ENCODE data around the gene VSTM2B. TPM values are rescaled to one million over a fixed set of nuclear protein-coding genes. Genes with fewer than 3 reads are reported as not detected.

Gene VSTM2B
- total and polyA plus RNA-seq, 2 experiments from 2014 or later: 0.47 to 1.1 TPM

GRCh38 chr19:29612121-29612520 lies 86.3 kb downstream of the VSTM2B start:
- Histone ChIP-seq H2AFZ (no peak overlapping the region), H3K27me3 (no peaks in the 10 kb centered on the region), H3K9me3 (ENCODE audit: low read depth) (no peaks in the 10 kb centered on the region), H3K9me2 (replicated peaks; ENCODE audit: insufficient read depth) (no peaks in the 10 kb centered on the region), H3K79me2 (peaks cover 2% of the 10 kb centered on the region), H3K4me3 (no peak overlapping the region), H3K36me3 (replicated peaks; ENCODE audit: insufficient read depth, low read depth) (no peaks in the 10 kb centered on the region), H3K4me2 (no peak overlapping the region), H3K4me1 (ENCODE audit: insufficient read depth) (no peaks in the 10 kb centered on the region), H3K27ac (no peak overlapping the region), H4K20me1 (ENCODE audit: insufficient read depth, poor library complexity, severe bottlenecking) (no peaks in the 10 kb centered on the region)
- DNase-seq (ENCODE audit: low spot score): no peak
- WGBS (ENCODE audit: low lambda C conversion rate, missing lambda C conversion rate): 96% methylated on average over 9 of the region's 9 CpGs
- TF ChIP-seq EZH2 (IDR thresholded peaks at IDR 0.05; ENCODE audit: borderline replicate concordance) (no peak), EZH2phosphoT487 (IDR thresholded peaks at IDR 0.05; ENCODE audit: low read depth, severe bottlenecking, unreplicated experiment) (no peak), CTCF (IDR thresholded peaks at IDR 0.05; ENCODE audit: poor library complexity) (no peak)

GRCh38 chr19:29612801-29613595 lies 87.2 kb downstream of the VSTM2B start:
- Histone ChIP-seq H3K9me2 (replicated peaks; ENCODE audit: insufficient read depth) (no peaks in the 10 kb centered on the region), H3K27ac (no peak overlapping the region), H3K4me3 (no peak overlapping the region), H3K4me2 (no peak overlapping the region), H3K9me3 (ENCODE audit: low read depth) (no peaks in the 10 kb centered on the region), H3K79me2 (no peaks in the 10 kb centered on the region), H3K27me3 (no peaks in the 10 kb centered on the region), H3K4me1 (ENCODE audit: insufficient read depth) (no peaks in the 10 kb centered on the region), H3K36me3 (replicated peaks; ENCODE audit: insufficient read depth, low read depth) (no peaks in the 10 kb centered on the region), H2AFZ (no peak overlapping the region), H4K20me1 (ENCODE audit: insufficient read depth, poor library complexity, severe bottlenecking) (no peaks in the 10 kb centered on the region)
- DNase-seq (ENCODE audit: low spot score): no peak
- TF ChIP-seq EZH2 (IDR thresholded peaks at IDR 0.05; ENCODE audit: borderline replicate concordance) (no peak), CTCF (IDR thresholded peaks at IDR 0.05; ENCODE audit: poor library complexity) (no peak), EZH2phosphoT487 (IDR thresholded peaks at IDR 0.05; ENCODE audit: low read depth, severe bottlenecking, unreplicated experiment) (no peak)
- WGBS (ENCODE audit: low lambda C conversion rate, missing lambda C conversion rate): 91% methylated on average over 21 of the region's 21 CpGs

- no peak overlapping the region for H3K27ac ChIP-seq
- no peaks in the 10 kb centered on the region for H3K9me3 ChIP-seq (ENCODE audit: low read depth)
- H3K36me3 ChIP-seq (replicated peaks; ENCODE audit: insufficient read depth, low read depth): no peaks in the 10 kb centered on the region
- H3K79me2 ChIP-seq: no peaks in the 10 kb centered on the region
- DNase-seq (ENCODE audit: low spot score): no peak
- H2AFZ ChIP-seq: no peak overlapping the region
- no peaks in the 10 kb centered on the region for H3K27me3 ChIP-seq
- no peaks in the 10 kb centered on the region for H4K20me1 ChIP-seq (ENCODE audit: insufficient read depth, poor library complexity, severe bottlenecking)
- TF ChIP-seq EZH2 (IDR thresholded peaks at IDR 0.05; ENCODE audit: borderline replicate concordance) (no peak), CTCF (IDR thresholded peaks at IDR 0.05; ENCODE audit: poor library complexity) (no peak), EZH2phosphoT487 (IDR thresholded peaks at IDR 0.05; ENCODE audit: low read depth, severe bottlenecking, unreplicated experiment) (no peak)
- H3K4me3 ChIP-seq: no peak overlapping the region
- no peaks in the 10 kb centered on the region for H3K4me1 ChIP-seq (ENCODE audit: insufficient read depth)
- H3K4me2 ChIP-seq: no peak overlapping the region
- 85% methylated on average over 7 of the region's 7 CpGs for WGBS (ENCODE audit: low lambda C conversion rate, missing lambda C conversion rate)
- H3K9me2 ChIP-seq (replicated peaks; ENCODE audit: insufficient read depth): no peaks in the 10 kb centered on the region
Observed at GRCh38 chr19:29614046-29614445, 88.3 kb downstream of the VSTM2B start.

Other genes starting within 250 kb of the VSTM2B start
- gene POP4, start 80.3 kb downstream of the VSTM2B start, total RNA-seq: 68.9 and 69.5 TPM in 2 replicates
- gene POP4, start 80.3 kb downstream of the VSTM2B start, polyA plus RNA-seq: 91.8 and 111 TPM in 2 replicates
- 2.7 TPM in 2 replicates for gene PLEKHF1, start 139.5 kb downstream of the VSTM2B start, total RNA-seq
- gene PLEKHF1, start 139.5 kb downstream of the VSTM2B start, polyA plus RNA-seq: 2.4 and 5.8 TPM in 2 replicates
- gene C19orf12, start 189.3 kb downstream of the VSTM2B start, total RNA-seq: 52.1 and 57.2 TPM in 2 replicates
- gene C19orf12, start 189.3 kb downstream of the VSTM2B start, polyA plus RNA-seq: 39.5 and 41.5 TPM in 2 replicates